ENCODE data around the gene CENPN.

The CENPN gene

GRCh38 chr16:81029930-81030604 lies 23.1 kb downstream of the CENPN start:
- Histone ChIP-seq H3K4me1 (ENCODE audit: insufficient read depth, low read length) (no peaks in the 10 kb centered on the region), H3K9ac (ENCODE audit: low read depth, low read length) (no peak overlapping the region), H3K36me3 (ENCODE audit: insufficient read depth, low read length) (peaks cover 11% of the 10 kb centered on the region; the same call in 1 of the 2 replicates), H3K9me3 (ENCODE audit: control insufficient read depth, insufficient read depth, low read length) (peaks cover 4% of the 10 kb centered on the region; the same call in 1 of the 2 replicates)

DNA sequence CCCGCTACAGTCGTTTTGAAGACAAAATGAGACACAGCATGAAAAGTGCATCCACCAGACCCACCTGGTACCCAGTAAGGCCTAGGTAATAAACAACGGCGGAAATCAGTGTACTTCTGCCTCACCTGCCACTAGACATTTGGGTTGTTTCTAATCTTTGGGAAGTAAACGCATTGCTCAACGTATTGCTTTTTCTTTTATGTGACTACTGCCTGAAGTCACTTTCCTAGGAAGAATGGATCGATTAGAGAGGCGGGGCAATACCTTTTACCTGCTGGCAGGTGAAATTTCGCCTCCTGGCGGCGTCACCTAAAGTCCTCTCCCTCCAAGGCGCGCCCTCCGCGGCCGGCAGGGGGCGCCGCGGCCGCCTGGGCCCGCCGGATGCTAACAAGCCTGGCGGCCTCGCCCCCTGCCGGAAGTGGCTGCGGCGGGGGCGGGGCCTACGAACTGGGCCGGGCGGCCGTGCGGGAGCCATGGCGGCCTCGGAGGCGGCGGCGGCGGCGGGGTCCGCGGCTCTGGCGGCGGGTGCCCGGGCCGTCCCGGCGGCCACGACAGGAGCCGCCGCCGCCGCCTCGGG lies 28.5 kb downstream of the CENPN start, which contains the start of gene ATMIN:
TSS of gene ATMIN (plus strand) at position 445 of the 577 bp plus-strand sequence. CDS start at position 474, 29 bp downstream.
- Histone ChIP-seq H3K9ac (ENCODE audit: low read depth, low read length) (peak within 1 kb of the TSS; percentile 78), H3K36me3 (ENCODE audit: insufficient read depth, low read length) (no peaks in the 10 kb centered on the region), H3K9me3 (ENCODE audit: control insufficient read depth, insufficient read depth, low read length) (peaks cover 4% of the 10 kb centered on the region; the same call in 1 of the 2 replicates)

DNA sequence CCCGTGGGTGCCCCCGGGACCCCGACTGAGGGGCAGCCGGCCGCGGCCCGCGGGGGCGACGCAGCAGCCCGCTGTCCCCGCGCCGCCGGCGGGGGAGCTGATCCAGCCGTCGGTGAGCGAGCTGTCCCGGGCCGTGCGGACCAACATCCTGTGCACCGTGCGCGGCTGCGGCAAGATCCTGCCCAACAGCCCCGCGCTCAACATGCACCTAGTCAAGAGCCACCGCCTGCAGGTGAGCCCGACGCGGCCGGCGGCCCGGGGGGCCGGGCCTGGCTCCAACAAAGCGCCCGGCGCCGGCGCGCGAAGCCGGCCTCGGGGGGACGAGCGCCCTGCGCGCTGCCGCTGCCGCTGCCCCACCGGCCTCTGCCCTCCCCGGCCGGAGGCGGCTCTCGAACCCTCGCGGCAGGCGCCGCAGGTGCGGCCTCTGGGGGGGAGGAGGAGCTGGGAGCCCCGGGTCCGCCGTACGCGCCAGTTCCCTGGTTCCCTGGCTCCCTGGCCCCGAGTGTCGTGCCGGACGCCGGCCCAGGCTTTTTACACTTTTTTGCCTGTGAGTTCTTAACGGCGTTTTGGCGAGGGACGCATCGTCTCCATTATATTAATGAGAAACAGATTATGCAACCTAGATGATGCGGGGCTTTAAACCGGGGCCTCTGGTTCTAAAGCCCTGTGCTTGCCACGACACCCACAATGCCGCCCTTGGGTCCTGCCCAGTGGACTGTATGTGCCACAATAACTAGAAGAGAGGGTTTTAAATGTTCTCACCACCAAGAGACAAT lies 29.1 kb downstream of the CENPN start:
- peaks cover 4% of the 10 kb centered on the region; the same call in 1 of the 2 replicates for H3K9me3 ChIP-seq (ENCODE audit: control insufficient read depth, insufficient read depth, low read length)
- H3K36me3 ChIP-seq (ENCODE audit: insufficient read depth, low read length): no peaks in the 10 kb centered on the region; the same call in 1 of the 2 replicates
- H3K9ac ChIP-seq (ENCODE audit: low read depth, low read length): peak overlapping the region; percentile 78
- H3K4me1 ChIP-seq (ENCODE audit: insufficient read depth, low read length): 0 out of 2 replicates have a peak, but pooled peaks cover 4% of the 10 kb centered on the region

More for the DNA sequence above, 28.5 kb downstream of the CENPN start, which contains the start of gene ATMIN:
- H3K4me1 ChIP-seq (ENCODE audit: insufficient read depth, low read length): 0 out of 2 replicates have a peak, but pooled peaks cover 4% of the 10 kb centered on the region

- H3K9ac ChIP-seq (ENCODE audit: low read depth, low read length): peak overlapping the region; percentile 78
- H3K36me3 ChIP-seq (ENCODE audit: insufficient read depth, low read length): peaks cover 2% of the 10 kb centered on the region
- H3K9me3 ChIP-seq (ENCODE audit: control insufficient read depth, insufficient read depth, low read length): peaks cover 4% of the 10 kb centered on the region; the same call in 1 of the 2 replicates
- 0 out of 2 replicates have a peak, but pooled peaks cover 4% of the 10 kb centered on the region for H3K4me1 ChIP-seq (ENCODE audit: insufficient read depth, low read length)
Observed at GRCh38 chr16:81036751-81037350, 29.8 kb downstream of the CENPN start.

GRCh38 chr16:81040131-81040530 lies 33.1 kb downstream of the CENPN start:
- Histone ChIP-seq H3K4me1 (ENCODE audit: insufficient read depth, low read length) (0 out of 2 replicates have a peak, but pooled peaks cover 4% of the 10 kb centered on the region), H3K9ac (ENCODE audit: low read depth, low read length) (no peak overlapping the region), H3K9me3 (ENCODE audit: control insufficient read depth, insufficient read depth, low read length) (no peaks in the 10 kb centered on the region), H3K36me3 (ENCODE audit: insufficient read depth, low read length) (peaks cover 20% of the 10 kb centered on the region)

DNA sequence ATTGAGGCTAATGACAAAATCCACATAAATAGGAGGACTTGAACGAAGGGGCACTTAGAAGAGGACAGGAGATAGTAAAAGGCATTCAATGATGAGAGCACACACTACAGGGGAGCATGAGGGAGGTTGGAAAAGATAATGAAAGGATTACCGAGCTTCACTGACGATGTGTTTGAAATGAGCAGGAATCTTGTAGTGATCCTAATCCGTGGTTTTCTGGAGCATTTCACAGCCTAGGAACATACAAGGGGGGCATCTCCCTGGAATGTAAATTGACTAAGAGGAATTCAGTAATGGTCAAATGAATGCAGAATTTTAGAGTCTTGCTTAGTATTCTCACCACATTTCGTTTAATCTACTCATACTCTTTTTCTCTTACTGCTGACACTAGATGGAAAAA lies 33.8 kb downstream of the CENPN start:
- H3K9me3 ChIP-seq (ENCODE audit: control insufficient read depth, insufficient read depth, low read length): no peaks in the 10 kb centered on the region
- 0 out of 2 replicates have a peak, but pooled peaks cover 4% of the 10 kb centered on the region for H3K4me1 ChIP-seq (ENCODE audit: insufficient read depth, low read length)
- peaks cover 20% of the 10 kb centered on the region for H3K36me3 ChIP-seq (ENCODE audit: insufficient read depth, low read length)

DNA sequence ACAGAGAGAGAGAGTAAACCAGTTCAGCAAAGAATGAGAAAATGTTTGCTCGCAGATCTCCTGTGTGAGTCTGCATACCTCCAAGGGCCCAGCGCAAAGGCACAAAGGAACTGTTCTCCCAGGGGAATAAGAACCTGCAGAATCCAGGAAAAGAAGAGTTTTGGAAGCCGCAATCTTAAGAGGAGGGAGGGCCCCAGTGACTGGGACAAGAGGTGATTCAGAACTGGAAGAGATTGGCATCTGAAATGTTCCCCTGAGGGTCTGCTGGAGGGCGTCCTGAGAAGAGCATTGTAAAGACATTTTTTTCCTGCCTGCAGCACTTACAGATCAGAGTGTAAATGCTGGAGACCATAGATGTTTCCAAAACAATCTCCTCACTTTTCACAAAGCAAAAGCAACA lies 34.7 kb downstream of the CENPN start:
- Histone ChIP-seq H3K9me3 (ENCODE audit: control insufficient read depth, insufficient read depth, low read length) (no peaks in the 10 kb centered on the region), H3K9ac (ENCODE audit: low read depth, low read length) (no peak overlapping the region), H3K36me3 (ENCODE audit: insufficient read depth, low read length) (peaks cover 20% of the 10 kb centered on the region), H3K4me1 (ENCODE audit: insufficient read depth, low read length) (0 out of 2 replicates have a peak, but pooled peaks cover 4% of the 10 kb centered on the region)

More for the DNA sequence above, 33.8 kb downstream of the CENPN start:
- no peak overlapping the region for H3K9ac ChIP-seq (ENCODE audit: low read depth, low read length)

DNA sequence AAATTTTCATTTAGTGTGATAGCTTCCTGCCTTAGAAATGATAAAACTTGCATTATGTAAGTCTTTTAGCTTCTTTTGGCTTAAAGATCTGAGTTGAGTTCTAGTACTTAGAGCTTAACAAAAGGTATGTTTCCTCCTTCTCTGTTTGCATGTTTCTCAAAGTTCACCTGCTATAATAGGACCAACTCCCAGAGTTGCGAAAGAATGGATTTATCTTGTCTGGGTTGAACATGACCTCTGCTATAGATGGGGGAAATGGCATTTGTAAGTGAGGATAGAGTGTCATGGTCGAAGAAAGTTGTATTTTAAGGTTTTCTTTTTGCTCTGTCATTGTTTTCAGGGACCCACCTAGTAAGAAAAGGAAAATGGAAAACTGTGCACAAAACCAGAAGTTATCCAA lies 35.8 kb downstream of the CENPN start:
- no peaks in the 10 kb centered on the region for H3K9me3 ChIP-seq (ENCODE audit: control insufficient read depth, insufficient read depth, low read length)
- no peaks in the 10 kb centered on the region for H3K4me1 ChIP-seq (ENCODE audit: insufficient read depth, low read length)
- peaks cover 20% of the 10 kb centered on the region for H3K36me3 ChIP-seq (ENCODE audit: insufficient read depth, low read length)
- no peak overlapping the region for H3K9ac ChIP-seq (ENCODE audit: low read depth, low read length)

GRCh38 chr16:81053761-81054160 lies 46.7 kb downstream of the CENPN start:
- no peaks in the 10 kb centered on the region for H3K36me3 ChIP-seq (ENCODE audit: insufficient read depth, low read length)
- H3K9me3 ChIP-seq (ENCODE audit: control insufficient read depth, insufficient read depth, low read length): no peaks in the 10 kb centered on the region
- H3K4me1 ChIP-seq (ENCODE audit: insufficient read depth, low read length): no peaks in the 10 kb centered on the region
- no peak overlapping the region for H3K9ac ChIP-seq (ENCODE audit: low read depth, low read length)

- Histone ChIP-seq H3K9ac (ENCODE audit: low read depth, low read length) (no peak overlapping the region), H3K9me3 (ENCODE audit: control insufficient read depth, insufficient read depth, low read length) (no peaks in the 10 kb centered on the region), H3K36me3 (ENCODE audit: insufficient read depth, low read length) (no peaks in the 10 kb centered on the region), H3K4me1 (ENCODE audit: insufficient read depth, low read length) (peaks cover 10% of the 10 kb centered on the region; the same call in 1 of the 2 replicates)
Observed at GRCh38 chr16:81060576-81061306, 53.7 kb downstream of the CENPN start.

- Histone ChIP-seq H3K9me3 (ENCODE audit: control insufficient read depth, insufficient read depth, low read length) (no peaks in the 10 kb centered on the region), H3K4me1 (ENCODE audit: insufficient read depth, low read length) (peaks cover 10% of the 10 kb centered on the region; the same call in 1 of the 2 replicates), H3K9ac (ENCODE audit: low read depth, low read length) (no peak overlapping the region), H3K36me3 (ENCODE audit: insufficient read depth, low read length) (no peaks in the 10 kb centered on the region)
Observed at GRCh38 chr16:81061307-81061640, 54.3 kb downstream of the CENPN start.

DNA sequence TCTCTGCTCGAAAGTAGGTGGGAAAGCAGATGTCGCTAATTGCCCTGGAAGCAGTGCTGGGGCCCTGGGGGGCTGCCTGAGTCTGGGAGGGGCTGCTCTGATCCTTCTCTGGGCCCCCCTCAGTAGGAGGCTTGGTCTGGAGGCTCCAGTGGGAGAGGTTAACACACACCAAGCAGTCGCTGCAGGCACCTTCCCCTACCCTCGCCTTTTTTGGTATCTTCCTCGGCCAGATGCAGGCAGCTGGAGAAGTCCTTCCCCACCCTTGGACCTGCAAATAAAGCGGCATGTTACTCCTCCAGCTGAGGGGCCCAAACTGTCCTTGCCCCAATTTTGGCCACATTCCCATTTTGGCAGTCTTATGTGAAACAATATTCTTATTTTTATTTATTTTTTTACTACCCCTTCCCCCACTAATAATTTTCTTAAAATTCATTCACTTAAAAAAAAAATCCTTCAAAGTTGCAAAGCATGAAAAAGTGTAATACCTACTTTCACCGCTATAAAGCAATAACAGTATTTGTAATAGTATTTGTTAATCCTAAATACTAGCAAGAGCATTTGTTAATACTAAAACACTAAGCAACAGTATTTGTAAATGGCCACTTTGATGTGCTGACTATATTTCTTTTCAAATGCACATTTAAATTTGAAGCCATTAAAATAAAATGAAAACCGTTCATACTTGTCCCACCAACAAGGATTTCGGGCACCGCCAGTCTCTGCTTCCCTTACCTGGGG lies 55.0 kb downstream of the CENPN start:
- H3K9ac ChIP-seq (ENCODE audit: low read depth, low read length): no peak overlapping the region

GRCh38 chr16:81066681-81067080 lies 59.7 kb downstream of the CENPN start:
- no peak overlapping the region for H3K9ac ChIP-seq (ENCODE audit: low read depth, low read length)
- H3K4me1 ChIP-seq (ENCODE audit: insufficient read depth, low read length): peaks cover under 1% of the 10 kb centered on the region; the same call in 1 of the 2 replicates
- no peaks in the 10 kb centered on the region for H3K36me3 ChIP-seq (ENCODE audit: insufficient read depth, low read length)
- no peaks in the 10 kb centered on the region for H3K9me3 ChIP-seq (ENCODE audit: control insufficient read depth, insufficient read depth, low read length)

More for the DNA sequence above, 55.0 kb downstream of the CENPN start:
- H3K4me1 ChIP-seq (ENCODE audit: insufficient read depth, low read length): peaks cover 10% of the 10 kb centered on the region; the same call in 1 of the 2 replicates
- no peaks in the 10 kb centered on the region for H3K9me3 ChIP-seq (ENCODE audit: control insufficient read depth, insufficient read depth, low read length)
- no peaks in the 10 kb centered on the region for H3K36me3 ChIP-seq (ENCODE audit: insufficient read depth, low read length)
